Fibroblast of skin of back (primary cell): Measurements from ENCODE around the gene C2orf72. TPM values are rescaled to one million over a fixed set of nuclear protein-coding genes. Genes with fewer than 3 reads are reported as not detected.
"Not testable (repeated sequence)": the region's sequence is repeated elsewhere in the genome, so short reads cannot be mapped to it uniquely, and the experiment has no call there.

Experiments
- DNase-seq: peaks from one replicate; pipeline ENCODE4 v3.0.0-alpha.2; 2013
- polyA plus RNA-seq, 2 experiments: library from polyadenylated mRNA; unstranded; fragments of 120-200 nt; gene quantifications; one replicate each; pipeline ENCODE4 v1.2.1, GENCODE V29; 2013; ENCODE audit not compliant: insufficient read length in 2 of 2

The C2orf72 gene
- polyA plus RNA-seq (2013, experiment 1 of 2; ENCODE audit: insufficient read length), result 0.85 TPM
- 1.0 TPM for polyA plus RNA-seq (2013, experiment 2 of 2; ENCODE audit: insufficient read length)

- no peak for DNase-seq
Measured at GRCh38 chr2:231037202-231037730, at the start of gene C2orf72. TSS of gene C2orf72 (plus strand) at chr2:231037523. CDS start at chr2:231037566, 43 bp downstream.

- no peak for DNase-seq
Measured at GRCh38 chr2:230989731-230990130, 47.6 kb upstream of the C2orf72 start.

GRCh38 chr2:230990131-230990898, 47.0 kb upstream of the C2orf72 start:
- no peak for DNase-seq

- DNase-seq, result no peak
Measured at GRCh38 chr2:230990899-230991150, 46.5 kb upstream of the C2orf72 start.

- no peak for DNase-seq
Measured at GRCh38 chr2:230991598-230991997, 45.7 kb upstream of the C2orf72 start.

GRCh38 chr2:230995821-230996220, 41.5 kb upstream of the C2orf72 start, which contains the start of gene SPATA3:
TSS of gene SPATA3 (plus strand) at chr2:230996121. CDS start at chr2:230996234, 113 bp downstream.
- DNase-seq, result no peak

GRCh38 chr2:230996661-230997060, 40.7 kb upstream of the C2orf72 start:
- no peak for DNase-seq

GRCh38 chr2:230998882-230999281, 38.4 kb upstream of the C2orf72 start:
- DNase-seq, result no peak

GRCh38 chr2:230999477-230999876, 37.8 kb upstream of the C2orf72 start:
- DNase-seq, result no peak

- no peak for DNase-seq
Measured at GRCh38 chr2:231000211-231000904, 37.0 kb upstream of the C2orf72 start.

GRCh38 chr2:231001036-231001435, 36.3 kb upstream of the C2orf72 start:
- no peak for DNase-seq

GRCh38 chr2:231001921-231002320, 35.4 kb upstream of the C2orf72 start:
- DNase-seq, result no peak

GRCh38 chr2:231002641-231003040, 34.7 kb upstream of the C2orf72 start:
- DNase-seq, result no peak

GRCh38 chr2:231003186-231003585, 34.1 kb upstream of the C2orf72 start:
- no peak for DNase-seq

GRCh38 chr2:231004930-231005329, 32.4 kb upstream of the C2orf72 start:
- DNase-seq, result not testable (repeated sequence)

- DNase-seq, result no peak
Measured at GRCh38 chr2:231007286-231008098, 29.8 kb upstream of the C2orf72 start.

- no peak for DNase-seq
Measured at GRCh38 chr2:231008131-231008530, 29.2 kb upstream of the C2orf72 start.

- DNase-seq, result no peak
Measured at GRCh38 chr2:231009236-231009919, 27.9 kb upstream of the C2orf72 start.

- DNase-seq, result no peak
Measured at GRCh38 chr2:231010201-231010730, 27.1 kb upstream of the C2orf72 start.

- no peak for DNase-seq
Measured at GRCh38 chr2:231011526-231011925, 25.8 kb upstream of the C2orf72 start.

GRCh38 chr2:231012463-231012862, 24.9 kb upstream of the C2orf72 start:
- no peak for DNase-seq

GRCh38 chr2:231013820-231014219, 23.5 kb upstream of the C2orf72 start:
- no peak for DNase-seq
